WTC11 (cell line): Measurements from ENCODE around the gene DTL. TPM values are rescaled to one million over a fixed set of nuclear protein-coding genes. Genes with fewer than 3 reads are reported as not detected.

Experiments used
- ATAC-seq: fragments of 200-7000 bp; cut with Tn5 transposase; 2 replicates; pipeline ENCODE4 v1.10.0; 2021; ENCODE audit warnings: mild to moderate bottlenecking, moderate library complexity
- CTCF ChIA-PET: fragments of 300-600 bp; sonication (Branson Sonifier 250); formaldehyde crosslinking; loops from one replicate; lab custom pipeline; 2021; ENCODE audit warnings: antibody characterized with exemption; lab: Charles Lee
- POLR2A ChIA-PET: fragments of 350-600 bp; sonication (Branson Sonifier 250); formaldehyde crosslinking; loops from one replicate; lab custom pipeline; 2021; ENCODE audit warnings: antibody characterized with exemption; lab: Charles Lee
- DNase-seq: peaks from one replicate; pipeline ENCODE4 v3.0.0; 2021; ENCODE audit warnings: low spot score
- H3K27ac Mint-ChIP-seq: 2 replicates; pipeline ENCODE4 v1.8.0; 2021; ENCODE audit warnings: mixed read lengths
- H3K27me3 Mint-ChIP-seq: 2 replicates; pipeline ENCODE4 v1.8.0; 2021; ENCODE audit warnings: low read depth, mild to moderate bottlenecking, moderate library complexity, mixed read lengths
- H3K36me3 Mint-ChIP-seq: 2 replicates; pipeline ENCODE4 v1.8.0; 2021; ENCODE audit warnings: mixed read lengths
- H3K4me1 Mint-ChIP-seq: 2 replicates; pipeline ENCODE4 v1.8.0; 2022; ENCODE audit warnings: mixed read lengths
- H3K4me3 Mint-ChIP-seq: 2 replicates; pipeline ENCODE4 v1.8.0; 2021; ENCODE audit warnings: mild to moderate bottlenecking, moderate library complexity, mixed read lengths
- H3K9me3 Mint-ChIP-seq: 2 replicates; pipeline ENCODE4 v1.8.0; 2021; ENCODE audit warnings: mixed read lengths
- ELF4 ChIP-seq: sonication (generic); formaldehyde crosslinking; IDR thresholded peaks from 2 replicates; pipeline ENCODE4 v1.8.1; 2022; ENCODE audit warnings: low read depth, mild to moderate bottlenecking, moderate library complexity, missing genetic modification reagents
- EMX1 ChIP-seq: fragments of 250-450 bp; sonication (Bioruptor Pico); IDR thresholded peaks from 2 replicates; pipeline ENCODE4 v1.8.0; 2021; ENCODE audit warnings: mild to moderate bottlenecking
- ETV6 ChIP-seq: sonication (generic); formaldehyde crosslinking; IDR thresholded peaks from 2 replicates; pipeline ENCODE4 v1.8.1; 2022; ENCODE audit warnings: mild to moderate bottlenecking, missing genetic modification reagents
- FOXJ3 ChIP-seq: sonication (generic); formaldehyde crosslinking; IDR thresholded peaks from 2 replicates; pipeline ENCODE4 v1.9.0; 2021; ENCODE audit warnings: missing genetic modification reagents, mild to moderate bottlenecking, borderline replicate concordance
- GTF2I ChIP-seq: fragments of 250-450 bp; sonication (Bioruptor Pico); conservative IDR thresholded peaks from 2 replicates; pipeline ENCODE4 v1.4.0; 2021; ENCODE audit warnings: mild to moderate bottlenecking
- MYBL2 ChIP-seq: sonication (generic); formaldehyde crosslinking; IDR thresholded peaks from 2 replicates; pipeline ENCODE4 v1.8.1; 2023; ENCODE audit warnings: mild to moderate bottlenecking, moderate library complexity, missing genetic modification reagents
- NFYB ChIP-seq: sonication (generic); formaldehyde crosslinking; conservative IDR thresholded peaks from 2 replicates; pipeline ENCODE4 v1.8.0; 2022; ENCODE audit warnings: low read depth, missing genetic modification reagents
- OVOL2 ChIP-seq: fragments of 250-450 bp; sonication (Bioruptor Pico); IDR thresholded peaks from 2 replicates; pipeline ENCODE4 v1.9.0; 2021; ENCODE audit warnings: mild to moderate bottlenecking, borderline replicate concordance
- RORB ChIP-seq: fragments of 250-450 bp; sonication (Bioruptor Pico); IDR thresholded peaks from 2 replicates; pipeline ENCODE4 v1.9.0; 2021; ENCODE audit warnings: mild to moderate bottlenecking
- TCF7 ChIP-seq: sonication (generic); formaldehyde crosslinking; IDR thresholded peaks from 2 replicates; pipeline ENCODE4 v1.8.0; 2022; ENCODE audit warnings: mild to moderate bottlenecking, low read depth, missing genetic modification reagents, moderate library complexity
- TP53 ChIP-seq: sonication (generic); formaldehyde crosslinking; IDR thresholded peaks from 2 replicates; pipeline ENCODE4 v1.8.1; 2023; ENCODE audit warnings: mild to moderate bottlenecking, missing genetic modification reagents
- ZNF317 ChIP-seq: sonication (generic); formaldehyde crosslinking; IDR thresholded peaks from 2 replicates; pipeline ENCODE4 v1.8.1; 2023; ENCODE audit warnings: low read depth, mild to moderate bottlenecking, moderate library complexity, missing genetic modification reagents, borderline replicate concordance
- ZNF416 ChIP-seq: fragments of 250-450 bp; sonication (Bioruptor Pico); IDR thresholded peaks from 2 replicates; pipeline ENCODE4 v1.9.0; 2021; ENCODE audit warnings: mild to moderate bottlenecking, inconsistent platforms
- total RNA-seq: library from RNA; stranded (reverse); gene quantifications from 3 replicates; pipeline ENCODE4 v1.2.3, GENCODE V29; 2021
- TF ChIP-seq, protein P1 (sequence below): sonication (generic); formaldehyde crosslinking; IDR thresholded peaks from 2 replicates; pipeline ENCODE4 v1.8.0; 2022; ENCODE audit warnings: mild to moderate bottlenecking, missing genetic modification reagents
- TF ChIP-seq, protein P2 (sequence below): sonication (generic); formaldehyde crosslinking; IDR thresholded peaks from 2 replicates; pipeline ENCODE4 v1.8.0; 2022; ENCODE audit warnings: missing genetic modification reagents
- TF ChIP-seq, protein P3 (sequence below): fragments of 250-450 bp; sonication (Bioruptor Pico); IDR thresholded peaks from 2 replicates; pipeline ENCODE4 v2.1.2; 2022; ENCODE audit warnings: mild to moderate bottlenecking, moderate library complexity

Gene DTL
- total RNA-seq, 1 experiment from 2014 or later, result 52.3 TPM

DNA sequence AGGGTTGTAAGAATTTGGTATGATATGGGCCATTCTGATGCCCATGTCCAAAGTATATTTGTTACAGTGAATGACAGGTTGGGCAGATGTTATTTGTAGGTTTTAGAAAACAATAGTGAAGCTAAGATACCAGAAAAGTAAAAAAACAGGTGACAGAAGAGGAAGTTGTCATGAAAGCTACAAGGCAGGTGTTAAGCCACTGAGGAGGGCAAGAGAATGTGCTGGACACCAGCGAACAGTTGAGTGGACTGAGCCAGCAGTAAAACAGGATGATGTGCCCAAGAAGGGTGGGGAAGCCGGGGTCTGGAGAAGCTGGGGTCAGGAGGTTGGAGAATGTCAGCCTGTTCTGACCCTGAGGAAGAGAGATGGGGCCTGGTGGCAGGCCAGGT, 83.3 kb downstream of the DTL start:
- peak overlapping the region; percentile 48; the same call in 1 of the 2 replicates for H3K27ac Mint-ChIP-seq

DNA sequence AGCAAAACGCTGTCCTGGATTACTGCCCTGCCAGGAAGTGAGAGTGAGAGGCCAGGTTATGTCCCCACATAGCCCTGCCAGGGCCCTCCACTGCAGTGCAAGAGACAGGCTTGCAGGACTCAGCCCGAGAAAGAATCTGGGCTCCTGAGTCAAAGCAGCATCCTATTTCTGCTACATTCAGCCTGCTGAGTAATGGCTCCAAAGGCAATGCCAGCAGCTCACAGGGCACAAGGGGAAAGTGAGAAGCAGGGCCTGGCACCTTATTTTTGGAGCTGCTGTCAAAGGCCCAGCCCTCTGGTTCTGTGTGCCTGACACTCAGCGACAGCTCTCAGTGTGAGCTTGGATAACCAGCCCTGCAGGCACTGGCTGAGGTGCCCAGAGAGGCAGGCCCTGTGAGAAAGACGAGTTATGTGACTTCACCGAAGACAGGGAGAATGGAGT, 83.9 kb downstream of the DTL start:
- CTCF ChIA-PET, result interaction anchor here (1.2 kb wide), 1 partner anchor 172 kb away, joined by 3 read pairs; no protein-coding TSS in a partner anchor
- H3K27me3 Mint-ChIP-seq, result no peaks in the 10 kb centered on the region
- ATAC-seq (peak; percentile 34; the same call in 1 of the 2 replicates), DNase-seq (no peak)
- POLR2A ChIA-PET, result no interaction called here
- H3K9me3 Mint-ChIP-seq, result no peaks in the 10 kb centered on the region
- TF ChIP-seq RORB (CRISPR knock-in tag) (no peak), MYBL2 (CRISPR knock-in tag) (no peak), OVOL2 (no peak), TCF7 (CRISPR knock-in tag) (no peak), EMX1 (no peak)
- TF ChIP-seq, protein P1, sequence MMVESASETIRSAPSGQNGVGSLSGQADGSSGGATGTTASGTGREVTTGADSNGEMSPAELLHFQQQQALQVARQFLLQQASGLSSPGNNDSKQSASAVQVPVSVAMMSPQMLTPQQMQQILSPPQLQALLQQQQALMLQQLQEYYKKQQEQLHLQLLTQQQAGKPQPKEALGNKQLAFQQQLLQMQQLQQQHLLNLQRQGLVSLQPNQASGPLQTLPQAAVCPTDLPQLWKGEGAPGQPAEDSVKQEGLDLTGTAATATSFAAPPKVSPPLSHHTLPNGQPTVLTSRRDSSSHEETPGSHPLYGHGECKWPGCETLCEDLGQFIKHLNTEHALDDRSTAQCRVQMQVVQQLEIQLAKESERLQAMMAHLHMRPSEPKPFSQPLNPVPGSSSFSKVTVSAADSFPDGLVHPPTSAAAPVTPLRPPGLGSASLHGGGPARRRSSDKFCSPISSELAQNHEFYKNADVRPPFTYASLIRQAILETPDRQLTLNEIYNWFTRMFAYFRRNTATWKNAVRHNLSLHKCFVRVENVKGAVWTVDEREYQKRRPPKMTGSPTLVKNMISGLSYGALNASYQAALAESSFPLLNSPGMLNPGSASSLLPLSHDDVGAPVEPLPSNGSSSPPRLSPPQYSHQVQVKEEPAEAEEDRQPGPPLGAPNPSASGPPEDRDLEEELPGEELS (CRISPR knock-in tag), result no peak
- TF ChIP-seq, protein P2, sequence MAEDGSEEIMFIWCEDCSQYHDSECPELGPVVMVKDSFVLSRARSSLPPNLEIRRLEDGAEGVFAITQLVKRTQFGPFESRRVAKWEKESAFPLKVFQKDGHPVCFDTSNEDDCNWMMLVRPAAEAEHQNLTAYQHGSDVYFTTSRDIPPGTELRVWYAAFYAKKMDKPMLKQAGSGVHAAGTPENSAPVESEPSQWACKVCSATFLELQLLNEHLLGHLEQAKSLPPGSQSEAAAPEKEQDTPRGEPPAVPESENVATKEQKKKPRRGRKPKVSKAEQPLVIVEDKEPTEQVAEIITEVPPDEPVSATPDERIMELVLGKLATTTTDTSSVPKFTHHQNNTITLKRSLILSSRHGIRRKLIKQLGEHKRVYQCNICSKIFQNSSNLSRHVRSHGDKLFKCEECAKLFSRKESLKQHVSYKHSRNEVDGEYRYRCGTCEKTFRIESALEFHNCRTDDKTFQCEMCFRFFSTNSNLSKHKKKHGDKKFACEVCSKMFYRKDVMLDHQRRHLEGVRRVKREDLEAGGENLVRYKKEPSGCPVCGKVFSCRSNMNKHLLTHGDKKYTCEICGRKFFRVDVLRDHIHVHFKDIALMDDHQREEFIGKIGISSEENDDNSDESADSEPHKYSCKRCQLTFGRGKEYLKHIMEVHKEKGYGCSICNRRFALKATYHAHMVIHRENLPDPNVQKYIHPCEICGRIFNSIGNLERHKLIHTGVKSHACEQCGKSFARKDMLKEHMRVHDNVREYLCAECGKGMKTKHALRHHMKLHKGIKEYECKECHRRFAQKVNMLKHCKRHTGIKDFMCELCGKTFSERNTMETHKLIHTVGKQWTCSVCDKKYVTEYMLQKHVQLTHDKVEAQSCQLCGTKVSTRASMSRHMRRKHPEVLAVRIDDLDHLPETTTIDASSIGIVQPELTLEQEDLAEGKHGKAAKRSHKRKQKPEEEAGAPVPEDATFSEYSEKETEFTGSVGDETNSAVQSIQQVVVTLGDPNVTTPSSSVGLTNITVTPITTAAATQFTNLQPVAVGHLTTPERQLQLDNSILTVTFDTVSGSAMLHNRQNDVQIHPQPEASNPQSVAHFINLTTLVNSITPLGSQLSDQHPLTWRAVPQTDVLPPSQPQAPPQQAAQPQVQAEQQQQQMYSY (CRISPR knock-in tag), result no peak
- TF ChIP-seq, protein P3, sequence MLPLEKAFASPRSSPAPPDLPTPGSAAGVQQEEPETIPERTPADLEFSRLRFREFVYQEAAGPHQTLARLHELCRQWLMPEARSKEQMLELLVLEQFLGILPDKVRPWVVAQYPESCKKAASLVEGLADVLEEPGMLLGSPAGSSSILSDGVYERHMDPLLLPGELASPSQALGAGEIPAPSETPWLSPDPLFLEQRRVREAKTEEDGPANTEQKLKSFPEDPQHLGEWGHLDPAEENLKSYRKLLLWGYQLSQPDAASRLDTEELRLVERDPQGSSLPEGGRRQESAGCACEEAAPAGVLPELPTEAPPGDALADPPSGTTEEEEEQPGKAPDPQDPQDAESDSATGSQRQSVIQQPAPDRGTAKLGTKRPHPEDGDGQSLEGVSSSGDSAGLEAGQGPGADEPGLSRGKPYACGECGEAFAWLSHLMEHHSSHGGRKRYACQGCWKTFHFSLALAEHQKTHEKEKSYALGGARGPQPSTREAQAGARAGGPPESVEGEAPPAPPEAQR (CRISPR knock-in tag), result no peak
- H3K4me1 Mint-ChIP-seq, result peaks cover 3% of the 10 kb centered on the region; the same call in 1 of the 2 replicates
- H3K4me3 Mint-ChIP-seq, result no peak overlapping the region
- no peaks in the 10 kb centered on the region for H3K36me3 Mint-ChIP-seq
- no peak overlapping the region for H3K27ac Mint-ChIP-seq

More for the DNA sequence above, 83.3 kb downstream of the DTL start:
- DNase-seq (no peak), ATAC-seq (no peak)
- no peak overlapping the region for H3K4me3 Mint-ChIP-seq
- POLR2A ChIA-PET, result no interaction called here
- TF ChIP-seq TP53 (CRISPR knock-in tag) (no peak), FOXJ3 (no peak), ZNF317 (CRISPR knock-in tag) (no peak), GTF2I (no peak), ETV6 (CRISPR knock-in tag) (no peak), NFYB (no peak)
- TF ChIP-seq, protein P1 (CRISPR knock-in tag), result no peak
- H3K36me3 Mint-ChIP-seq, result no peaks in the 10 kb centered on the region
- peaks cover 3% of the 10 kb centered on the region; the same call in 1 of the 2 replicates for H3K4me1 Mint-ChIP-seq
- no peaks in the 10 kb centered on the region for H3K9me3 Mint-ChIP-seq
- CTCF ChIA-PET, result interaction anchor here (1.2 kb wide), 1 partner anchor 172 kb away, joined by 3 read pairs; no protein-coding TSS in a partner anchor
- no peaks in the 10 kb centered on the region for H3K27me3 Mint-ChIP-seq

DNA sequence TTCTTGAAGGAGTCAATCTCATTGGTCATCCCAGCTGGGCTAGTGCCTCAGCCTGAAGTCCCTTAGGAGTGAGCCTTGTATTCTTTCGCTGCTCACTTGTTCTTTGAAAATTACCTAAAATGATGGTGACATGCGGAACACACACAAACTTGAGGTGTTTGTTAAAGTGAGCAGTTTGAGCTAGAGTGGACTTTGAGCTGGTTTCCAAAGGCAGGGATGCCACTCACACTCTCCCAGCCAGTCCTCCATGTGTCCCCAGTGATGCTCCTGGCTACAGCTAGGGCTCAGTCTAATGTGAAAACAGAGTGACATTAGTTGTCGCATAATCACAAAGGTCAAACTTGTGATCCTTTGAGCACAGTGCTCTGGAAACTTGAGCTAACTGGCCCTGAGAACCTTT, 84.3 kb downstream of the DTL start:
- Mint-ChIP-seq H3K9me3 (no peaks in the 10 kb centered on the region), H3K27me3 (no peaks in the 10 kb centered on the region), H3K36me3 (no peaks in the 10 kb centered on the region), H3K4me3 (no peak overlapping the region), H3K4me1 (peaks cover 4% of the 10 kb centered on the region), H3K27ac (no peak overlapping the region)
- CTCF ChIA-PET, result no interaction called here
- ATAC-seq (no peak), DNase-seq (no peak)
- POLR2A ChIA-PET, result no interaction called here
- no peak for TF ChIP-seq ZNF416
- TF ChIP-seq, protein P2 (CRISPR knock-in tag), result no peak
- no peak for TF ChIP-seq ELF4 (CRISPR knock-in tag)
